Activated T-cell treated with anti-CD3 and anti-CD28 coated beads, Interleukin-2, amount 50 U/mL, for 72 hours (primary cell): ENCODE measurements around the gene SUGCT. TPM values are rescaled to one million over a fixed set of nuclear protein-coding genes. Genes with fewer than 3 reads are reported as not detected.

ENCODE experiments used
- ATAC-seq, 2 donors: fragments of 150-1000 bp; cut with Tn5 transposase; replicated peaks in 1 of 2; 2 replicates each; pipeline ENCODE4 v1.10.0; 2021; ENCODE audit warnings: moderate library complexity in 2 of 2, mild to moderate bottlenecking in 1 of 2
- DNase-seq, 2 donors: peaks; one replicate each; pipeline ENCODE4 v3.0.0; 2021 to 2022; ENCODE audit warnings: mixed read lengths in 1 of 2
- H3K27ac Mint-ChIP-seq: one replicate; pipeline ENCODE4 v1.8.0; 2022; ENCODE audit warnings: mild to moderate bottlenecking, moderate library complexity, mixed read lengths
- H3K27me3 Mint-ChIP-seq: one replicate; pipeline ENCODE4 v1.8.0; 2022; ENCODE audit warnings: low read depth, mixed read lengths
- H3K36me3 Mint-ChIP-seq, 2 donors: one replicate each; pipeline ENCODE4 v1.8.0; 2022; ENCODE audit warnings: mixed read lengths in 2 of 2, mild to moderate bottlenecking in 1 of 2; ENCODE audit not compliant: insufficient read depth in 2 of 2
- H3K4me1 Mint-ChIP-seq: one replicate; pipeline ENCODE4 v1.8.0; 2022; ENCODE audit warnings: low read depth, mixed read lengths
- H3K4me3 Mint-ChIP-seq, 2 donors: one replicate each; pipeline ENCODE4 v1.8.0; 2022; ENCODE audit warnings: mild to moderate bottlenecking in 2 of 2, mixed read lengths in 2 of 2, moderate library complexity in 2 of 2
- H3K9me3 Mint-ChIP-seq, 2 donors: one replicate each; pipeline ENCODE4 v1.8.0; 2022; ENCODE audit warnings: mixed read lengths in 2 of 2
- total RNA-seq, 2 donors: library from RNA; stranded (reverse); gene quantifications; one replicate each; pipeline ENCODE4 v1.2.3, GENCODE V29; 2022

The SUGCT gene
- total RNA-seq, 2 donors from 2014 or later = 1.5 to 1.6 TPM

DNA sequence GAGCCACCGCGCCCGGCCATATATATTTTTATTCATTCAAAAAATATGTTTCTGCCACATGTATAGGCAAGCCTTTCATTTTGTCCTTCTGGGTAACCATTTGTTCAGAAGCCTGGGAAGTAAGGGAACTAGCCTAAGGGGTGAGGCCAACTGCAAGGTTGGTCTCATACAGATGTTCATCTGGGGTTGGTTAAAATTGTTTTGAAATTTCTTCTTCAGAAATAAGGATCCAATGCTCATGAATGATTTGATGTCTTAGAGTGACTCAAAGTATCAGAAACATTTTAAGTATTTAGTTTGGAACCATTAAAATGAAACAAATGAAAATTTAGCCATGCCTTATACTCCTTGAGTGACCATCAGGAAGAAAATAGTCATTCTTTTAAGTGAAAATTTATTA lies 397.2 kb downstream of the SUGCT start:
- DNase-seq (no peak), ATAC-seq (no peak)
- H3K4me3 Mint-ChIP-seq = no peak overlapping the region
- no peak overlapping the region for H3K27ac Mint-ChIP-seq
- no peaks in the 10 kb centered on the region for H3K4me1 Mint-ChIP-seq
- peaks cover 0 to 4% of the 10 kb centered on the region in 2 donors for H3K9me3 Mint-ChIP-seq
- H3K27me3 Mint-ChIP-seq = no peaks in the 10 kb centered on the region
- H3K36me3 Mint-ChIP-seq = no peaks in the 10 kb centered on the region

DNA sequence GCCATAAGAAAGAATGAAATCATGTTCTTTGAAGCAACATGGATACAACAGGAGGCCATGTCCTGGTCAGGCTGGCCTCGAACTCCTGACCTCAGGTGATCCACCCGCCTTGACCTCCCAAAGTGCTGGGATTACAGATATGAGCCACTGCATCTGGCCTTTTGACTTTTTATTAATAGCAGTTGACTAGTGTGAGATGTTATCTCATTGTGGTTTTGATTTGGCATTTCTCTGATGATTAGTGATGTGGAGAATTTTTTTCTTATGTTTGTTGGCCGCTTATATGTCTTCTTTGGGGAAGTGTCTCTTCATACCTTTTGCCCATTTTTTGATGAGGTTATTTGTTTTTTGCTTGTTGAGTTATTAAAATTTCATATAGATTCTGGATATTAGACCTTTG lies 400.9 kb downstream of the SUGCT start:
- Mint-ChIP-seq H3K9me3 (peaks cover 0 to 2% of the 10 kb centered on the region in 2 donors), H3K27me3 (no peaks in the 10 kb centered on the region), H3K27ac (no peak overlapping the region), H3K36me3 (no peaks in the 10 kb centered on the region), H3K4me3 (no peak overlapping the region), H3K4me1 (no peaks in the 10 kb centered on the region)
- DNase-seq = no peak
- no peak for ATAC-seq

DNA sequence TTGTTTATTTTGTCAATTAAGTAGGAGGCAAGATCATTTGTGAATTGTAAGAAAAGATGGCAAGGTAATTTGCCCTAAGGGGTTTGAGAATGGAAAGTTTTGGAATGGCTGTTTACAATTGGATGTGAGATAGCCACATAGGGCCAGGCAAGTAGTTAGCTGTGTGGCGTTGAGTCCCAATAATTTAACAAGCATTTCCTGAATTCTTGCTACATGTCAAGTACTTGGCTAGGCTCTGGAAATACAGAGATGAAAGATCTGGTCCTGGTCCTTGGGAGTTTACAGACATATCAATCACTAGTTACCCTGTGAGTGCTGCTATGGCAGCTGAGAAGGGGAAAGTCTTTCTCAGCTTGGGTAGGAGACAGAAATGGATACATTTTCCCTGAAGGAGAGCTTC lies 401.6 kb downstream of the SUGCT start:
- DNase-seq (no peak), ATAC-seq (no peak)
- no peak overlapping the region for H3K27ac Mint-ChIP-seq
- peaks cover 0 to 2% of the 10 kb centered on the region in 2 donors for H3K9me3 Mint-ChIP-seq
- no peaks in the 10 kb centered on the region for H3K4me1 Mint-ChIP-seq
- H3K36me3 Mint-ChIP-seq = no peaks in the 10 kb centered on the region
- H3K4me3 Mint-ChIP-seq = no peak overlapping the region
- H3K27me3 Mint-ChIP-seq = no peaks in the 10 kb centered on the region

DNA sequence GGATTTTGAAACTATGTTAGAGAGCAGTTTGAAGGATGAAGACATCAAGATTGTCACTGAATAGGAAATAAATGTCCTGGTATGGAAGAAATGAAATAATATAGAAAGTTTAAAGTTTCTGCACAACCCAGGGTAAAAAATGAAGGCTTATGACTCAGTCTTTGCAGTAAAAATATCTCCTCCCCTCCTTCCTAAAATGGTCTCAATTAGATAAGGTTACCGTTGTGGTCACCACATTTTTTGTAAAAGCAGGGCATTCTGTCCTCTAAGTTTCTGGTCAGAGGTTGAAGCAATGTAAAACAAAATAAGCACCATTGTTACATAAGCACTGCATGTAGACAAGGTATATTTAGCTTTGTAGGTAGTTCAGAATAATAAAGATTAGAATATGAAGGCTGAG lies 403.5 kb downstream of the SUGCT start:
- Mint-ChIP-seq H3K4me3 (no peak overlapping the region), H3K4me1 (no peaks in the 10 kb centered on the region), H3K27ac (no peak overlapping the region), H3K27me3 (no peaks in the 10 kb centered on the region), H3K9me3 (peaks cover 0 to 2% of the 10 kb centered on the region in 2 donors), H3K36me3 (no peaks in the 10 kb centered on the region)
- ATAC-seq (no peak), DNase-seq (no peak)

DNA sequence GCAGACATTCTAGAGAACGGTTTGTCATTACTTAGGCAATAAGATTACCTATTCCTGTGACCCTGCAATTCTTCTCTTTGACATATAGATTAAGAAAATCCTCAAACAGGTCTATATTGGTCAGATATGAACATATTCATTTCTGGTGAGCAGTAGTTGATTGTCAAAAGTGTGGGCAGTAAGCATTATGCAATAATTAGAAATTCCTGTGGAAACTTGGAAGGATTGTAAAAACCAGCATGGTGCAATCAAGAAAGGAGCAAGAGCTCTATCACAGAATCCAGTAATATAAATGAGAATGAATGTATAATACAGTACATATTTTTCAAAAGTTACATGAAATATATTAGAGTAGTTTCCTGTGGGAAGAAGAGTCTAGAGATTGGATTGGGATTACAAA lies 406.5 kb downstream of the SUGCT start:
- Mint-ChIP-seq H3K4me3 (no peak overlapping the region), H3K4me1 (no peaks in the 10 kb centered on the region), H3K27ac (no peak overlapping the region), H3K27me3 (no peaks in the 10 kb centered on the region), H3K36me3 (no peaks in the 10 kb centered on the region), H3K9me3 (peaks cover 0 to under 1% of the 10 kb centered on the region in 2 donors)
- DNase-seq = no peak
- no peak for ATAC-seq

DNA sequence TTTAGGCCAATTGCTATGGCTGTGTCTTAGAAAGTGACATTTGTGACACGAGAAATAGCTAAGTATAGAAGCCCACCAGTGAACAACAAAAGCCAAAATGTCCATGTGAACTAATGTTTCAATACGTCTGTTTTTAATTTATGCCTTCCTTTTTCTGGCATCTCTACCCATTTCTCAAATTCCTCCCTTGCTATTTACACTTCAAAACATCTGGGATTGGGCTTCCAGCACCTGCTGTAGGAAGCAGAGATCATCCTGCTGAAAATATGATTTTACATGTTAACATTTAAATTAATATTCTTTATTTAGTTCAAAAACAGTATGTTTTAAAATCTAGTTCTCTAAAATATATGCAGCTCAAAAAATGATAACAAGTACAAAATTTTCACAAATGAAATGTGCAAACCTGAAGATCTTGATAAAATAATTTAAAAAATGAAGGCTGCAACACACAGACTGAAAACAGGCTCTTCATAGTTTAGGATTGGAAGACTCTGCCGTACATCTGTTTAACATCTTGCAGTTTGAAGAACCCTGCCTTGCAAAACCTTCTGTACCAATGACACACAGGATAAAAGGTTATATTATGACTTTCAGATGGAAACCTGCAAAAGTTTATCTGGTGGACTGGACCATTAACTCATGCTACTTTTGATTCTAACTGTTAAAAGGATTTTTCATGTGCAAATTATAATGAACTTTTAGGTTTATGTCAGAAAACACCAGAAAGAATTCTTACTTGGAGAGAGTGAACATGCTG lies 408.4 kb downstream of the SUGCT start:
- Mint-ChIP-seq H3K9me3 (no peaks in the 10 kb centered on the region), H3K27me3 (no peaks in the 10 kb centered on the region), H3K4me1 (no peaks in the 10 kb centered on the region), H3K27ac (no peak overlapping the region), H3K4me3 (no peak overlapping the region), H3K36me3 (no peaks in the 10 kb centered on the region)
- ATAC-seq (no peak), DNase-seq (no peak)

DNA sequence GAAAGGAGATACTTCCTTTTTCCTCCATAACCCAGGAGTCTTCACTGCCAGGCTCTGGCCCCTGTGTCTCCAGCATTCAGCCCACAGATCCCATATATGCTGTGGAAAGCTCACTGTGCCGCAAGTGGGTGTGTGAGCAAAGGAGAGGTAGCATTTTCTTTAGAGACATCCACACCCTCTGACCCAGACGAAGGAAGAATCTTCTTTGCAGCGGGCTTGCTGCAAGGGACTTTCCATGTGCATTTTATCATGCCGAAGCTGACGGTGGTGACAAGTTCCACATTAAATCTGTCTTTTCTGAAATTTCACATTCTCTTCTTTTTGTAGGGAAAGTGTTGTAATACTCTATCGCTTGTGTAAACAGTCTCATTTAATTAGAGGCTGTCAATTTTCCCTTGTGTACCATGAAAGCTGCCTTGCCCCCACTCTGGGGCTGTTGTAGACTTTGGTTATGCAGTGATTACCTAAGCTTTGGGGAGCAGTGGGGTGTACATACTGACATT lies 409.5 kb downstream of the SUGCT start:
- no peak overlapping the region for H3K4me3 Mint-ChIP-seq
- H3K27ac Mint-ChIP-seq = no peak overlapping the region
- no peaks in the 10 kb centered on the region for H3K36me3 Mint-ChIP-seq
- H3K27me3 Mint-ChIP-seq = no peaks in the 10 kb centered on the region
- no peak for ATAC-seq
- H3K9me3 Mint-ChIP-seq = peaks cover 0 to 2% of the 10 kb centered on the region in 2 donors
- H3K4me1 Mint-ChIP-seq = no peaks in the 10 kb centered on the region
- DNase-seq = no peak

DNA sequence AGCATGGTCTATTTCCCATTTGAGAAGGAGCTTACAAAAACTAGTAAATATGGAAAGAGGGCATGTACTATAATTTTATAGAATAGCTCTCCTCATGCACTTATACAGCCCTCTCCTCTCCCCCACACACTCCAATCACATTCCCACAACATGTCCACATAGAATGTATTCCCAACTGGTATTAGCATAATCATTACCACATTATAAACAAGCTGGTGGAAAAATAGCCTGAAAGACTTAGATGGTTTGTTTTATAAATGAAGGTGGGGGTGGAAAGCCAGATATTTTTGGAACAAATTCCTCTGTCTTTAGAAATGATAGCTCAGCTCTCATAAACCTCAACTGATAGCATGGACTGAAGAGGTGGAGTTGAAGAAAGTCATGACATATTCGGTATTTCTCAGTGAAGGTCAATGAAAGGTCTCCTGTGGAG lies 410.1 kb downstream of the SUGCT start:
- Mint-ChIP-seq H3K9me3 (peaks cover 0 to 2% of the 10 kb centered on the region in 2 donors), H3K27ac (no peak overlapping the region), H3K4me3 (no peak overlapping the region), H3K4me1 (no peaks in the 10 kb centered on the region), H3K36me3 (no peaks in the 10 kb centered on the region), H3K27me3 (no peaks in the 10 kb centered on the region)
- DNase-seq = no peak
- ATAC-seq = no peak

DNA sequence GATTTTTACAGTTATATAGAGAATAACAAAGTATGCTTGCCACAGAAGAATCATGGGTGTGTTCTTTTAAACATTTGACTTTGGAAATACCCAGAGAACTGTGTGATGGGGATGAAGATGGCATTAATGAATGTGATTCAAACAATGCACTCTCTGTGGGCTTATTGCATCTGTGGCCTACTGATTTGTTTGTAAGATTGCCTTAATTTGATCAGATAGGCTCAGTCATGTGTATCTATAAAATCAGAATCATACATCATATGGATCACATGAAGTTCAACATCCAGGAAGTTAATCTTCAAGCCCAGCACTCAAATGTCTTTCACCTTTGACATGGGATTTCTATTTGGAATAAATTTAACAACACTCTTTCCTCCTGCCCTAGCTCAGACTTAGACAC lies 410.9 kb downstream of the SUGCT start:
- Mint-ChIP-seq H3K4me3 (no peak overlapping the region), H3K4me1 (no peaks in the 10 kb centered on the region), H3K36me3 (no peaks in the 10 kb centered on the region), H3K27me3 (no peaks in the 10 kb centered on the region), H3K27ac (no peak overlapping the region), H3K9me3 (peaks cover 0 to 2% of the 10 kb centered on the region in 2 donors)
- ATAC-seq (no peak), DNase-seq (no peak)

DNA sequence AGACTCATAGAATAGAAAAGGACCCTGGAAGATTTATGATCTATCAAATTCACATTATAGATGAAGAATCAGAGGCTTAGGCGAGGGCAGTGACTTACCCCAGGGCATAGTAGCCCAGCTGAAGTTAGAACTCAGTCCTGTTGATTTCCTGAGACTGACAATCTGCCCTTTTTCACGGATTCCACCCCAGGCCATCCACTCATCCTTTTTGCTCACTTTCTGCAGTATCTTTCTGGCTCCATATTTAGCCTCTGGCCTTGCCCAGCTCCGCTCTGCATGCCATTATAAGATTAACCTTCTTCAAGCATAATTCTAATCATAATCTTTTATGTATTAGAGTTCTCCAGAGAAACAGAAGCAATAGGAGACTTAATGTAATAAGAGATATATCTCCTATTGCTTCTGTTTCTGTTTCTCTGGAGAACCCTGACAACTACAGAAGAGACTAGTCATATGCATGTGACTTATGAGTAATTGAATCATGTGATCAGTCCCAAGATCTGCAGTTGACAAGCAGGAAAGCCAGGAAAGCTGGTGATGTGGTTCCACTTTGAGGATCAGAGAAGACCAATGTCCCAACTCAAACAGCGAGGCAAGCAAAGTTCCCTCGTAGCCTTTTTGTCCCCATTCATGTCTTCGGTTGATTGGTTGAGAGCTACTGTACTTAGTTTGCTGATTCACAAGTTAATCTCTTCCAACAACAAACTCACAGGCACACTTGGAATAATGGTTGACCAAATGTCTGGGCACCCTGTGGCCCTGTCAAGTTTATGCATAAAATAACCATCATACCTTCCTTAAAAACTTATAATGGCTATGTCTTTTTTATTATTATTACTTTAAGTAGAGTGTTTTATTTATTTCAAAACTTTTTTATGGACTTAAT lies 412.1 kb downstream of the SUGCT start:
- no peak for DNase-seq
- no peaks in the 10 kb centered on the region for H3K36me3 Mint-ChIP-seq

DNA sequence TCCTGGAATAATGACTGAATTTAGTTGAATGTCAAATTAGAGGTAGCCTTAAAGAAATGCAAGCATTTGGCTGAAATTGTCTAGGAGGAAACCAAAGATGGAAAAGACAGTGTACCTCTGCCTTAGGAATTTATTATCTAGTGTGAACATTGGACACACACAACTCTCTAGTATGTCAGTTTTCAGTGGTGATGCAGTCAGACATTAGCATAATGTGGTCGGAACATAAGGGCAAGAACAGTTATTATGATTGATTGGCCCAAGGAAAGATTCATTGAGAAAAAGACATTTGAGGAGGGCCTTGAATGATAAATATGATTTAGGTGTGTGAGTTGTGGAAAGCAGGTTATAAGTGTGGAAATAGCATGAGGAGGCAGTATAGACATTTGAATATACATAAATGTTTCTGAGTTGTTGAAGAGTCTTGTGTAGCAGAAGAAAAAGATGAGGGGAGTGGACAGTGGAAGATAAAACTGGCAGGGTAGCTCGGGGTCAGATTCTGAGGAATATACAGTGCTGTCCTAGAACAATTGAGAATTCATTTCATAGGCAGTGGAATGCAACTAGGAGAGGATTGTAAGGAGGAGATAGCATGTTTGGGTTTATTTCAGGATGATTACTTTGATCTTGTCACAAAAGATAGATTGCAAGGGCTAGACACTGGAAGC lies 414.7 kb downstream of the SUGCT start:
- H3K36me3 Mint-ChIP-seq = no peaks in the 10 kb centered on the region

More for the DNA sequence above, 412.1 kb downstream of the SUGCT start:
- Mint-ChIP-seq H3K4me1 (no peaks in the 10 kb centered on the region), H3K27ac (no peak overlapping the region), H3K4me3 (no peak overlapping the region), H3K27me3 (no peaks in the 10 kb centered on the region), H3K9me3 (peaks cover 0 to 2% of the 10 kb centered on the region in 2 donors)
- ATAC-seq = no peak

DNA sequence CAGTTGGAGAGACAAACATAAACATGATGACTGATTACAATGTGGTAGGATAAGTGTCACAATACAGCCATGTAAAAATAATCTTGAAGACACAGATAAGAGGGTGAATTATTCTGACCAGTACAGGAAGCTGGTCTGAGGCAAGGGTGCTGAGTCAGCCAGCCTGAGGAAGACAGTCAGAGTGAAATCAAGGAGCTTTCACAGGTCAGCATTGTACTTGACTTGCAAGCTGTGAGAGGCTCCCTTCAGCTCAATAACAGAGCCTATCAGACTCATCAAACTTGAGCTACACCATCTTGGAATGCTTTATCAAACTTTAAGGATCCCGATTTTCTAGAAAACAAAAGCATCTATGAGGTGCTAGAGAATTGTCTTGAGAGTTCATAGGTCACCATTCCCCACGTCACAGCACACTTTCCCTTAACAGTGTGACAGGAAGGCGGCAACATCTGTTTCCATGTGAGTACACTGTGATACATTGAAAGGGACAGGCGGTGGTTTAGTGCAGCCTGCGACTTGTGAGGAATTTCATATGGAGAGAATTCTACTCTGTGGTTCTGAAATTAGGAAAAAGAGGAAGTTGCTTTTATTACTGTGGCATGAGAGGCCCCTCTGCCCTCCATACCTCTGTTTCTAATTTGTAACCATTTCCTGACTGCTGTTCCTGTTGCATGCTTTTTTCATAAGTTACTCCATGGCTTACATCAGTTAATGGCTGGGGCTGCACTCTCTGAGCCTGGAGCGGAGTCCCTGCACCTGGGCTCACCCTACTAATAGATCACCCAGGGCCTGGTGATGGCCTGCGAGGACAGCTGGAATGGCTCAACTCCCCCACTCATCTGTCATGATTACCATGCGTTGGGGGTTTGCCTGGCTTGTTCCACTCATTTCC lies 417.1 kb downstream of the SUGCT start:
- DNase-seq (no peak), ATAC-seq (peak; percentile 27 to 55)
- Mint-ChIP-seq H3K4me3 (no peak overlapping the region), H3K4me1 (no peaks in the 10 kb centered on the region), H3K27ac (no peak overlapping the region), H3K27me3 (no peaks in the 10 kb centered on the region), H3K36me3 (no peaks in the 10 kb centered on the region), H3K9me3 (peaks cover 0 to 4% of the 10 kb centered on the region in 2 donors)

More for the DNA sequence above, 414.7 kb downstream of the SUGCT start:
- ATAC-seq (no peak), DNase-seq (no peak)
- H3K9me3 Mint-ChIP-seq = peaks cover 0 to 2% of the 10 kb centered on the region in 2 donors
- no peaks in the 10 kb centered on the region for H3K4me1 Mint-ChIP-seq
- H3K4me3 Mint-ChIP-seq = no peak overlapping the region
- no peaks in the 10 kb centered on the region for H3K27me3 Mint-ChIP-seq
- H3K27ac Mint-ChIP-seq = no peak overlapping the region
